Colonic mucosa (tissue), 4 donors: ENCODE results near the gene VENTX. TPM values are rescaled to one million over a fixed set of nuclear protein-coding genes. Genes with fewer than 3 reads are reported as not detected.

Source experiments
- DNase-seq: peaks from one replicate; pipeline ENCODE4 v3.0.0-alpha.2; 2020
- H3K27ac ChIP-seq: fragments of 200-600 bp; one replicate; pipeline ENCODE4 v1.8.0; 2021
- H3K27me3 ChIP-seq: fragments of 200-600 bp; one replicate; pipeline ENCODE4 v1.8.0; 2021
- H3K36me3 ChIP-seq: fragments of 200-600 bp; one replicate; pipeline ENCODE4 v1.8.0; 2021
- H3K4me1 ChIP-seq: fragments of 200-600 bp; one replicate; pipeline ENCODE4 v1.8.0; 2021; ENCODE audit warnings: mild to moderate bottlenecking
- H3K4me3 ChIP-seq: fragments of 200-600 bp; one replicate; pipeline ENCODE4 v1.8.0; 2021
- H3K9ac ChIP-seq, 2 donors: one replicate each; pipeline ENCODE4 v1.7.0; 2013; ENCODE audit warnings: control low read depth in 2 of 2, low read depth in 2 of 2, low read length in 2 of 2
- H3K9me3 ChIP-seq: fragments of 200-600 bp; one replicate; pipeline ENCODE4 v1.8.0; 2021
- CTCF ChIP-seq: fragments of 200-600 bp; IDR thresholded peaks from one replicate; pipeline ENCODE4 v1.8.0; 2022; ENCODE audit warnings: antibody characterized with exemption, mild to moderate bottlenecking
- intact Hi-C: fragments of 100-400 bp; cut with DNase I; formaldehyde crosslinking; loops from one replicate; pipeline ENCODE4 v1.14.1; 2022
- total RNA-seq, 2 donors: library from RNA; stranded (reverse); fragmentation: NEBNext Ultra II Directional in 1 of 2; extraction: Animal tissue kit (Norgen Biotek cat#: 25700) in 1 of 2; gene quantifications; one replicate each; pipeline ENCODE4 v1.2.1, GENCODE V29; 2021
- donor health status: healthy.
- donor health status: DM: no; HTN: no; CAD: no.
- donor health status: DM: no; HTN: no; CAD: no.

VENTX gene
- total RNA-seq, 2 donors from 2014 or later, result 0.15 to 0.24 TPM

- DNase-seq, result no peak
- Histone ChIP-seq H3K9ac (no peak overlapping the region), H3K36me3 (no peaks in the 10 kb centered on the region), H3K9me3 (no peaks in the 10 kb centered on the region), H3K4me3 (no peak overlapping the region), H3K27me3 (peaks cover 6% of the 10 kb centered on the region), H3K4me1 (peaks cover 14% of the 10 kb centered on the region), H3K27ac (no peak overlapping the region)
- intact Hi-C loops, result no loop called here
- no peak for TF ChIP-seq CTCF
These were observed 15.8 kb downstream of the VENTX start for GRCh38 chr10:133253361-133253955.

DNA sequence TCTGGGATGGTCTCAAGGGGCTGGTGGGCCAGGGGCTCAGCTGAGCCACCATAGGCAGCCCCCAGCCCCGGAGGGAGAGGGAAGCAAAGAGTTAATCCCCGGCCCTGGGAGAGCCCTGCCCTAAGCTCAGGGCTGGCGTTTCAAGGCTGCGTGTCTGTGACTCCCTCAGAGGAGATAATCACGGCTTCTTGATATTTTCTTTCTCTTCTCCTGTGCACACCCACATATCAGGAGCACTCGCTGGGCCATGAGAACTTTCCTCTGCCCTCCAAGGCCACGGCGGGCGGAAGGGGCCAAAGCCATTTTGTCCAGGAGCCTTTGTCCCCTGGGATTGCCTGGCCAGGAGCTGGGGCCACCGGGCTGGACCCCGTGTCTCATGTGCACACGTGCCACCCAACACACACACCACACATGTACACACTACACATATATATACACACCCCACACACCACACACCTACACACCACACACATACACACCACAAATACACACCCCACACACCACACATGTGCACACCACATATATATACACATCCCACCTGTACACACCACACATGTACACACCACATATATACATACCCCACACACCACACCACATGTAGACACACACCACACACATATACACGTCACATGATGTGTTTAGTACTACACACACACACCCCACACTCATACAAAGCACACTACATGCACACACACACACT lies 16.9 kb downstream of the VENTX start:
- peaks cover 18% of the 10 kb centered on the region for H3K4me1 ChIP-seq
- H3K4me3 ChIP-seq, result no peak overlapping the region
- H3K36me3 ChIP-seq, result no peaks in the 10 kb centered on the region
- peaks cover 6% of the 10 kb centered on the region for H3K27me3 ChIP-seq
- H3K9ac ChIP-seq, result no peak overlapping the region
- no peak overlapping the region for H3K27ac ChIP-seq
- intact Hi-C loops, result no loop called here
- DNase-seq, result no peak
- H3K9me3 ChIP-seq, result no peaks in the 10 kb centered on the region
- TF ChIP-seq CTCF, result no peak

DNA sequence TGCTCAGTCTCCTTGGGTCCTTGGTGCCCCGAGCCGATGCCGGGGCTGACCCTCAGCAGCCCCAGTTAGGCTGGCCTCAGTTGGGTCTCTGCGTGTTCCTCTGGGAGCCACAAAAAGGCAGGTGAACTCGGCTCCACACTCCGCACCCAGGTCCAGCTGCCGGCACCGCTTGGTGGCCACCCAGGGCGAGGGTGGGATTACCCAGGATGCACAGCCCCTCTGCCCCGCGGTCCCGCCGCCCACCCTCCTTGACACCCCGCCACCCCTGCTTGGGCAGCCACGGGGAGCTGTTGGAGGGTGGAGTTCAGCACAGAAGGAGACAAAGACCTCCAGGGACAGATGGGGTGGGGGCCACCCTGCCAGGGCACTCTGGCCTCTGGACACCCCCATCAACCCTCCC lies 17.7 kb downstream of the VENTX start:
- H3K9me3 ChIP-seq, result no peaks in the 10 kb centered on the region
- peaks cover 18% of the 10 kb centered on the region for H3K4me1 ChIP-seq
- H3K4me3 ChIP-seq, result no peak overlapping the region
- intact Hi-C loops, result no loop called here
- no peak overlapping the region for H3K9ac ChIP-seq
- H3K27ac ChIP-seq, result no peak overlapping the region
- peaks cover 6% of the 10 kb centered on the region for H3K27me3 ChIP-seq
- no peak for TF ChIP-seq CTCF
- no peaks in the 10 kb centered on the region for H3K36me3 ChIP-seq
- no peak for DNase-seq

- DNase-seq, result peak; percentile 87
- Histone ChIP-seq H3K4me3 (peak overlapping the region; percentile 8), H3K4me1 (peaks cover 30% of the 10 kb centered on the region), H3K9ac (peak overlapping the region; percentile 58 to 61), H3K27me3 (no peaks in the 10 kb centered on the region), H3K9me3 (no peaks in the 10 kb centered on the region), H3K27ac (peak overlapping the region; percentile 12), H3K36me3 (no peaks in the 10 kb centered on the region)
- intact Hi-C loops, result no loop called here
- peak; percentile 24 for TF ChIP-seq CTCF
These were observed 19.9 kb downstream of the VENTX start for GRCh38 chr10:133257489-133258065.

GRCh38 chr10:133258066-133258817 lies 20.6 kb downstream of the VENTX start:
- peak overlapping the region; percentile 8 for H3K4me3 ChIP-seq
- H3K27ac ChIP-seq, result peak overlapping the region; percentile 50
- peak overlapping the region; percentile 58 to 61 for H3K9ac ChIP-seq
- H3K36me3 ChIP-seq, result no peaks in the 10 kb centered on the region
- H3K27me3 ChIP-seq, result no peaks in the 10 kb centered on the region
- H3K9me3 ChIP-seq, result no peaks in the 10 kb centered on the region
- peak; percentile 73 for DNase-seq
- TF ChIP-seq CTCF, result no peak
- intact Hi-C loops, result no loop called here
- H3K4me1 ChIP-seq, result peaks cover 37% of the 10 kb centered on the region
